Astrocyte (in vitro differentiated cells and primary cell): Measurements from ENCODE around the gene BANF2. TPM values are rescaled to one million over a fixed set of nuclear protein-coding genes. Genes with fewer than 3 reads are reported as not detected.

Experiments used
- DNase-seq: peaks from one replicate; pipeline ENCODE4 v3.0.0-alpha.2; 2010; ENCODE audit warnings: low read depth
- FAIRE-seq: peaks from 2 replicates; lab custom pipeline; 2011; peaks lifted over from hg19 to GRCh38; lab: Jason Lieb, UNC
- H2AFZ ChIP-seq: 2 replicates; pipeline ENCODE4 v1.6.0; 2012; ENCODE audit warnings: low read depth, low read length, inconsistent platforms
- H3K27ac ChIP-seq: 2 replicates; pipeline ENCODE4 v1.5.1; 2011; ENCODE audit warnings: low read depth, low read length, inconsistent platforms
- H3K27me3 ChIP-seq: 2 replicates; pipeline ENCODE4 v1.6.0; 2011; ENCODE audit warnings: low read length, inconsistent platforms; ENCODE audit not compliant: insufficient read depth
- H3K36me3 ChIP-seq: 2 replicates; pipeline ENCODE4 v1.5.1; 2011; ENCODE audit warnings: low read length, inconsistent platforms; ENCODE audit not compliant: insufficient read depth
- H3K4me1 ChIP-seq: 2 replicates; pipeline ENCODE4 v1.5.1; 2011; ENCODE audit warnings: low read length, inconsistent platforms; ENCODE audit not compliant: insufficient read depth
- H3K4me2 ChIP-seq: 2 replicates; pipeline ENCODE4 v1.6.0; 2012; ENCODE audit warnings: low read length, inconsistent platforms
- H3K4me3 ChIP-seq: 2 replicates; pipeline ENCODE4 v1.5.1; 2011; ENCODE audit warnings: low read depth, mild to moderate bottlenecking, low read length, inconsistent platforms; ENCODE audit not compliant: insufficient read depth
- H3K79me2 ChIP-seq: 2 replicates; pipeline ENCODE4 v1.6.0; 2012; ENCODE audit warnings: mild to moderate bottlenecking, low read length, inconsistent platforms; ENCODE audit not compliant: insufficient read depth
- H3K9ac ChIP-seq: 2 replicates; pipeline ENCODE4 v1.6.0; 2012; ENCODE audit warnings: mild to moderate bottlenecking, low read length, inconsistent platforms
- H3K9me3 ChIP-seq: 2 replicates; pipeline ENCODE4 v1.5.1; 2012; ENCODE audit warnings: low read depth, mild to moderate bottlenecking, low read length, inconsistent platforms; ENCODE audit not compliant: insufficient read depth
- H4K20me1 ChIP-seq: 2 replicates; pipeline ENCODE4 v1.6.0; 2012; ENCODE audit warnings: low read length, inconsistent platforms; ENCODE audit not compliant: insufficient read depth
- H3K27ac Mint-ChIP-seq: one replicate; pipeline ENCODE4 v1.8.0; 2021; ENCODE audit warnings: mild to moderate bottlenecking, mixed read lengths; ENCODE audit not compliant: unreplicated experiment
- H3K27me3 Mint-ChIP-seq: one replicate; pipeline ENCODE4 v1.8.0; 2021; ENCODE audit warnings: low read depth, mixed read lengths; ENCODE audit not compliant: unreplicated experiment
- H3K36me3 Mint-ChIP-seq: one replicate; pipeline ENCODE4 v1.8.0; 2021; ENCODE audit warnings: low read depth, mixed read lengths; ENCODE audit not compliant: unreplicated experiment
- H3K4me1 Mint-ChIP-seq: one replicate; pipeline ENCODE4 v1.8.0; 2021; ENCODE audit warnings: low read depth, mixed read lengths; ENCODE audit not compliant: unreplicated experiment
- H3K4me3 Mint-ChIP-seq: one replicate; pipeline ENCODE4 v1.8.0; 2021; ENCODE audit warnings: mild to moderate bottlenecking, moderate library complexity, mixed read lengths; ENCODE audit not compliant: unreplicated experiment
- H3K9me3 Mint-ChIP-seq: one replicate; pipeline ENCODE4 v1.8.0; 2021; ENCODE audit warnings: mild to moderate bottlenecking, mixed read lengths; ENCODE audit not compliant: unreplicated experiment
- EZH2 ChIP-seq: IDR thresholded peaks from 2 replicates; pipeline ENCODE4 v1.6.1; 2012; ENCODE audit warnings: mild to moderate bottlenecking, low read length, inconsistent platforms; ENCODE audit not compliant: insufficient read depth
- total RNA-seq: library from RNA; stranded (reverse); gene quantifications from 2 replicates; pipeline ENCODE4 v1.2.1, GENCODE V29; 2021
- TF ChIP-seq, protein P1 (sequence below): IDR thresholded peaks from 2 replicates; pipeline ENCODE4 v1.5.1; 2011; ENCODE audit warnings: low read depth, mild to moderate bottlenecking, inconsistent platforms, low read length, moderate library complexity; ENCODE audit not compliant: insufficient read depth

The BANF2 gene
- total RNA-seq, 1 donor from 2014 or later: not detected

DNA sequence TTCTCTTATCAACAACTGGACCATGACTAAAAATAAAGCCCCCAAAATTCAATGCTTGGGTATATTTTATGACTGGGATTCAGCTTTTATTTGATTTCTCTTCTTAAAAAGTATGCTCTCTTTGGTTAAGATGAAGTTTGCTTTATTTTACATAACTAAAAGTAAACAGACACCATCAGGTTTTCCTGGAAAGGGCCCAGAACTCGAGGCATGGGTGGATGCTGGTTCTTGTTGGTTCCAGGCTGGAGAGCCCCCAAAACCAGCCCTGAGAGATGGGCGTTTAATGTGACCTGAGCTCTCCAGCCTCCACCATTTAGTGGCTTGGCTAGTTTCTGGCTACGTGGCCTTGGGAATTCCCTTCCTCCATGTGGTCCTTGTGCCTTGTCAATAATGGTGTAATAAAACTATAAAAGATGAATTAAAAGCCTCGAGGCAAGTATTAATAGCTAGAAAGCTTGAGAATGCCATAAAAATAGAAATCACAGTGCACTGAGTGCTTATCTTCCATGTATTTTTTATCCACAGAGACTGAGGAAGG is 34.1 kb downstream of the BANF2 start:
- Histone ChIP-seq H2AFZ (no peak overlapping the region), H3K36me3 (no peaks in the 10 kb centered on the region), H3K79me2 (no peaks in the 10 kb centered on the region), H3K9ac (no peak overlapping the region), H3K27ac (no peak overlapping the region), H3K27me3 (no peaks in the 10 kb centered on the region), H3K4me1 (peaks cover 6% of the 10 kb centered on the region), H3K4me2 (no peak overlapping the region), H4K20me1 (no peaks in the 10 kb centered on the region), H3K9me3 (peaks cover 4% of the 10 kb centered on the region), H3K4me3 (no peak overlapping the region)
- DNase-seq (no peak), FAIRE-seq (no peak)
- H3K36me3 Mint-ChIP-seq: no peaks in the 10 kb centered on the region
- no peak overlapping the region for H3K4me3 Mint-ChIP-seq
- peaks cover 17% of the 10 kb centered on the region for H3K4me1 Mint-ChIP-seq
- no peak overlapping the region for H3K27ac Mint-ChIP-seq
- TF ChIP-seq, protein P1, sequence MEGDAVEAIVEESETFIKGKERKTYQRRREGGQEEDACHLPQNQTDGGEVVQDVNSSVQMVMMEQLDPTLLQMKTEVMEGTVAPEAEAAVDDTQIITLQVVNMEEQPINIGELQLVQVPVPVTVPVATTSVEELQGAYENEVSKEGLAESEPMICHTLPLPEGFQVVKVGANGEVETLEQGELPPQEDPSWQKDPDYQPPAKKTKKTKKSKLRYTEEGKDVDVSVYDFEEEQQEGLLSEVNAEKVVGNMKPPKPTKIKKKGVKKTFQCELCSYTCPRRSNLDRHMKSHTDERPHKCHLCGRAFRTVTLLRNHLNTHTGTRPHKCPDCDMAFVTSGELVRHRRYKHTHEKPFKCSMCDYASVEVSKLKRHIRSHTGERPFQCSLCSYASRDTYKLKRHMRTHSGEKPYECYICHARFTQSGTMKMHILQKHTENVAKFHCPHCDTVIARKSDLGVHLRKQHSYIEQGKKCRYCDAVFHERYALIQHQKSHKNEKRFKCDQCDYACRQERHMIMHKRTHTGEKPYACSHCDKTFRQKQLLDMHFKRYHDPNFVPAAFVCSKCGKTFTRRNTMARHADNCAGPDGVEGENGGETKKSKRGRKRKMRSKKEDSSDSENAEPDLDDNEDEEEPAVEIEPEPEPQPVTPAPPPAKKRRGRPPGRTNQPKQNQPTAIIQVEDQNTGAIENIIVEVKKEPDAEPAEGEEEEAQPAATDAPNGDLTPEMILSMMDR: no peak
- TF ChIP-seq EZH2: no peak
- peaks cover 12% of the 10 kb centered on the region for H3K27me3 Mint-ChIP-seq
- peaks cover 7% of the 10 kb centered on the region for H3K9me3 Mint-ChIP-seq

DNA sequence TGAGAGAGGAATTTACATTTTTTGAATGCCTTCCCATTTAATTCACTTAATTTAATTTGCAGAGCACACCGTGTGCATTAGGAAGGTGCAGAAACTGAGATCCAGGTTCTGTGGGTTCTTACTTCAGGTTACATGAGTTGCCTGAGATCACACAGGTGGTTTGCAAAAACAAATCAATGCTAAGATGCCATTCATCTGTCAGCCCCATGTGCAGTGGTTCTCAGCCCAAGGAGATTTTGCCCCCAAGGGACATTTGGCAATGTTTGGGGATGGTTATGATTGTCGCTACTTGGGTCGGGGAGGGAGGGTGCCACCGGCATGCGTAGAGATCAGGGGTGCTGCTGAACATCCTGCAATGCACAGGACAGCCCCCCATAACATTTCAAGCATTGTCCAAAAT is 34.6 kb downstream of the BANF2 start:
- Histone ChIP-seq H3K4me1 (peaks cover 6% of the 10 kb centered on the region), H3K4me3 (no peak overlapping the region), H3K9me3 (peaks cover 4% of the 10 kb centered on the region), H3K27me3 (no peaks in the 10 kb centered on the region), H2AFZ (no peak overlapping the region), H3K4me2 (no peak overlapping the region), H3K27ac (no peak overlapping the region), H4K20me1 (no peaks in the 10 kb centered on the region), H3K79me2 (no peaks in the 10 kb centered on the region), H3K36me3 (no peaks in the 10 kb centered on the region), H3K9ac (no peak overlapping the region)
- TF ChIP-seq, protein P1: no peak
- no peak for TF ChIP-seq EZH2
- Mint-ChIP-seq H3K4me1 (peaks cover 17% of the 10 kb centered on the region), H3K9me3 (peaks cover 7% of the 10 kb centered on the region), H3K4me3 (no peak overlapping the region), H3K27me3 (peaks cover 10% of the 10 kb centered on the region), H3K36me3 (no peaks in the 10 kb centered on the region), H3K27ac (no peak overlapping the region)
- FAIRE-seq (no peak), DNase-seq (no peak)

DNA sequence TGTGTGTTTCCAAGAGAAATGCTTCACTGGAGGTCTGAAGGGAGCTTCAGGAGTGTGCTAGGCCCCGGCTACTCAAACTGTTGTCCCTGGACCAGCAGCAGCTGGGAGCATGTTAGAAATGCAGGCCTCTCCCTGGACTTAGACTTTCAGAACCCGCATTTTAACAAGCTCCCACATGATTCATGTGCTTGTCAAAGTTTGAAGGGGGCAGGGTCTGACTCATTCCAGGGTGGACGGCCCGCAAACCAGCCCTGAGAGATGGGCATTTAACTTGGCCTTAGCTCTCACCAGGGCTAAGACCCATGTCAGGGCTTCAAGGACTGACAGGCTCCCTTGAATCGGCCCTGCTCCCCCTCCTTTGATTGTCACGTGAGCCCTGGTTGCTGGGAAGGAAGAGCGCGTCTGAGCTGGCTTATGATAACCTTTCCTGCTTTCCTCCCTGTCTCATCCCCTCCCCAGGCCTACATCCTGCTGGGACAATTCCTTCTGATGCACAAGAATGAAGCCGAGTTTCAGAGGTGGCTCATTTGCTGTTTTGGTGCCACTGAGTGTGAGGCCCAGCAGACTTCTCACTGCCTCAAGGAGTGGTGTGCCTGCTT is 35.5 kb downstream of the BANF2 start:
- peak; percentile 86 for DNase-seq
- no peaks in the 10 kb centered on the region for H3K27me3 ChIP-seq
- peak overlapping the region; percentile 57 for H3K9ac ChIP-seq
- peak overlapping the region; percentile 48 for H3K4me2 ChIP-seq
- TF ChIP-seq EZH2: no peak
- TF ChIP-seq, protein P1: no peak
- H3K9me3 Mint-ChIP-seq: peaks cover 7% of the 10 kb centered on the region
- H3K4me3 Mint-ChIP-seq: no peak overlapping the region
- no peaks in the 10 kb centered on the region for H3K79me2 ChIP-seq
- peaks cover 17% of the 10 kb centered on the region for H3K4me1 Mint-ChIP-seq
- H3K4me3 ChIP-seq: no peak overlapping the region
- peak; percentile 54 for FAIRE-seq
- H3K9me3 ChIP-seq: peaks cover 4% of the 10 kb centered on the region
- H3K4me1 ChIP-seq: peaks cover 6% of the 10 kb centered on the region
- H3K27me3 Mint-ChIP-seq: peaks cover 3% of the 10 kb centered on the region
- no peaks in the 10 kb centered on the region for H3K36me3 Mint-ChIP-seq
- peak overlapping the region; percentile 87 for H3K27ac Mint-ChIP-seq
- H3K27ac ChIP-seq: peak overlapping the region; percentile 73
- H4K20me1 ChIP-seq: no peaks in the 10 kb centered on the region
- H2AFZ ChIP-seq: peak overlapping the region; percentile 82
- no peaks in the 10 kb centered on the region for H3K36me3 ChIP-seq
